Naive thymus-derived CD4-positive, alpha-beta T cell (primary cell): ENCODE data around the gene ZBTB33. TPM values are rescaled to one million over a fixed set of nuclear protein-coding genes. Genes with fewer than 3 reads are reported as not detected.

Experiments
- ATAC-seq: fragments of 150-1000 bp; cut with Tn5 transposase; 2 replicates; pipeline ENCODE4 v1.10.0; 2021; ENCODE audit warnings: mild to moderate bottlenecking, moderate library complexity
- CTCF ChIA-PET: fragments of 350-600 bp; sonication (Branson Sonifier 250); formaldehyde crosslinking; loops from one replicate; lab custom pipeline; 2021; ENCODE audit warnings: antibody characterized with exemption; lab: Charles Lee
- POLR2A ChIA-PET: fragments of 350-600 bp; sonication (Branson Sonifier 250); formaldehyde crosslinking; loops from one replicate; lab custom pipeline; 2021; ENCODE audit warnings: antibody characterized with exemption, inconsistent platforms; lab: Charles Lee
- DNase-seq, 9 donors: peaks; one replicate each; pipeline versions ENCODE4 v3.0.0 to v3.0.0-alpha.2; 2020 to 2022; ENCODE audit warnings: mixed read lengths in 1 of 9
- H3K27ac ChIP-seq: one replicate; pipeline ENCODE4 v1.7.0; 2013; ENCODE audit warnings: mild to moderate bottlenecking, low read depth, low read length, moderate library complexity
- H3K27me3 ChIP-seq, 2 donors: one replicate each; pipeline ENCODE4 v1.7.0; 2013; ENCODE audit warnings: low read length in 2 of 2, mild to moderate bottlenecking in 2 of 2, moderate library complexity in 2 of 2; ENCODE audit not compliant: control insufficient read depth in 2 of 2, insufficient read depth in 2 of 2
- H3K36me3 ChIP-seq, 3 experiments: 1 replicate in 2 of 3; 2 replicates in 1 of 3; pipeline ENCODE4 v1.7.0; 2013; ENCODE audit warnings: low read length in 3 of 3, mild to moderate bottlenecking in 3 of 3, moderate library complexity in 1 of 3; ENCODE audit not compliant: insufficient read depth in 3 of 3, control insufficient read depth in 2 of 3
- H3K4me1 ChIP-seq, 2 donors: one replicate each; pipeline ENCODE4 v1.7.0; 2013; ENCODE audit warnings: low read length in 2 of 2, mild to moderate bottlenecking in 2 of 2, moderate library complexity in 1 of 2; ENCODE audit not compliant: control insufficient read depth in 2 of 2, insufficient read depth in 2 of 2
- H3K4me3 ChIP-seq: 2 replicates; pipeline ENCODE4 v1.7.0; 2013; ENCODE audit warnings: mild to moderate bottlenecking, low read length
- H3K9me3 ChIP-seq, 3 experiments: 1 replicate in 2 of 3; 2 replicates in 1 of 3; pipeline ENCODE4 v1.7.0; 2013; ENCODE audit warnings: low read length in 3 of 3; ENCODE audit not compliant: control insufficient read depth in 2 of 3
- H3K27ac Mint-ChIP-seq, 9 donors: one replicate each; pipeline ENCODE4 v1.8.0; 2020 to 2022; ENCODE audit warnings: mixed read lengths in 9 of 9, mild to moderate bottlenecking in 8 of 9, moderate library complexity in 5 of 9, inconsistent platforms in 2 of 9
- H3K27me3 Mint-ChIP-seq, 5 donors: one replicate each; pipeline ENCODE4 v1.8.0; 2021 to 2022; ENCODE audit warnings: mixed read lengths in 5 of 5, mild to moderate bottlenecking in 1 of 5
- H3K36me3 Mint-ChIP-seq, 5 donors: one replicate each; pipeline ENCODE4 v1.8.0; 2020 to 2022; ENCODE audit warnings: mixed read lengths in 5 of 5, mild to moderate bottlenecking in 3 of 5, inconsistent platforms in 1 of 5
- H3K4me1 Mint-ChIP-seq, 7 donors: one replicate each; pipeline ENCODE4 v1.8.0; 2020 to 2022; ENCODE audit warnings: mixed read lengths in 7 of 7, mild to moderate bottlenecking in 3 of 7, inconsistent platforms in 1 of 7
- H3K4me3 Mint-ChIP-seq, 10 donors: one replicate each; pipeline ENCODE4 v1.8.0; 2020 to 2022; ENCODE audit warnings: mild to moderate bottlenecking in 10 of 10, mixed read lengths in 10 of 10, moderate library complexity in 6 of 10, inconsistent platforms in 2 of 10
- H3K9me3 Mint-ChIP-seq, 11 donors: one replicate each; pipeline ENCODE4 v1.8.0; 2020 to 2022; ENCODE audit warnings: mixed read lengths in 11 of 11, mild to moderate bottlenecking in 4 of 11, inconsistent platforms in 1 of 11, moderate library complexity in 1 of 11
- intact Hi-C, 2 donors: fragments of 100-400 bp; cut with micrococcal nuclease; formaldehyde crosslinking; loops; one replicate each; pipeline ENCODE4 v1.15.1; 2023
- polyA plus RNA-seq, 2 donors: library from polyadenylated mRNA; unstranded; fragments of 300-500 nt; fragmentation: Illumina TruSeq; gene quantifications; one replicate each; pipeline ENCODE4 v1.2.3, GENCODE V29; 2021
- total RNA-seq, 6 experiments: library from RNA in 5 of 6; stranded (reverse) in 5 of 6; gene quantifications; 1 replicate in 5 of 6; 2 replicates in 1 of 6; pipeline ENCODE4 v1.2.3 and lab custom pipeline; 2021 to 2026

ZBTB33 gene
- total and polyA plus RNA-seq, 7 experiments from 2014 or later, result 13.7 to 30.7 (median 24.6) TPM

DNA sequence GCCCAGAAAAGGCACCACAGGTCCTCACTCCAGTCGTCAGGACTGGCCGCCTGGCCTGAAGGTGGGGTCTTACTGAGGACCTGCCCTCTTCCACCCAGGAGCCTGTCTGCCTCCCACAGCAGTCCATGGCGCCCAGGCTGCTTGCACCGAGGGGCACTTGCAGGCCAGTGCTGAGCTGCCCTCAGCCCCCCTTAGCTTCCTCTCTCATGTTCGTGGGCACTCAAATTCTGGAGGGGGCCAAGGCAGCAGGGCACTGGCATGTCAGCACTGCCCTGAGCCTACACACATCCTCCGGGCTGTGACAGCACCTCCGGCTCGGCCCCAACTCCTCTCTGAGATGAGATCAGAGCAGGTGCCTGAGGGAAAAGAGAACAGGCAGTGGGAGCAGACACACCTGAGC lies 27.2 kb upstream of the ZBTB33 start:
- Mint-ChIP-seq H3K27ac (no peak overlapping the region), H3K36me3 (peaks cover 0 to 24% (median 5%) of the 10 kb centered on the region in 5 donors), H3K4me1 (no peaks in the 10 kb centered on the region), H3K27me3 (no peaks in the 10 kb centered on the region), H3K9me3 (no peaks in the 10 kb centered on the region), H3K4me3 (no peak overlapping the region)
- ChIA-PET POLR2A (no interaction called here), CTCF (interaction anchor here (0.8 kb wide), 1 partner anchor 10 kb away, joined by 3 read pairs; no protein-coding TSS in a partner anchor)
- no peaks in the 10 kb centered on the region for H3K4me1 ChIP-seq
- no peaks in the 10 kb centered on the region for H3K9me3 ChIP-seq
- H3K36me3 ChIP-seq, result peaks cover 0 to 6% (median 3%) of the 10 kb centered on the region in 3 experiments
- no peak overlapping the region for H3K4me3 ChIP-seq
- H3K27ac ChIP-seq, result no peak overlapping the region
- no peaks in the 10 kb centered on the region for H3K27me3 ChIP-seq
- intact Hi-C loops, result no loop called here
- DNase-seq (no peak), ATAC-seq (no peak)

DNA sequence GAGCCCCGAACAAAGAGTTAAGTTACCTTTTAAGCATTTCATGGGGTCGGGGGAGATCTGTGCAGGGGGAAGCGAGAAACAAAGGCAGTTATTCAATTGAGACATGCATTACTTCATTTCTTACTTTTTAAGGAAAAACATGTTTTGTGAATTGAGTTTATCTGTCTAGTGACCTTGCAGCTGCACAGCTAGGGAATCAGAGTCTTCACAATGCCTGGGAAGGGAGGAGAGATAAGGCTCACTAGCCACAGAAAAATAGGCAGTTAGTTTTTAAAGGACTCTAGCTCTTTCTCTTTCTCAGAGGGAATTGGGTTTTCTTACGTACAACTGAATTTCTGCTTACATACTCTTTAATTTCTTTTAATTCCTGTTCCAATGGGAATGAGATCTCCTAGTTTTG lies 26.2 kb upstream of the ZBTB33 start:
- CTCF ChIA-PET, result no interaction called here
- intact Hi-C loops, result no loop called here

DNA sequence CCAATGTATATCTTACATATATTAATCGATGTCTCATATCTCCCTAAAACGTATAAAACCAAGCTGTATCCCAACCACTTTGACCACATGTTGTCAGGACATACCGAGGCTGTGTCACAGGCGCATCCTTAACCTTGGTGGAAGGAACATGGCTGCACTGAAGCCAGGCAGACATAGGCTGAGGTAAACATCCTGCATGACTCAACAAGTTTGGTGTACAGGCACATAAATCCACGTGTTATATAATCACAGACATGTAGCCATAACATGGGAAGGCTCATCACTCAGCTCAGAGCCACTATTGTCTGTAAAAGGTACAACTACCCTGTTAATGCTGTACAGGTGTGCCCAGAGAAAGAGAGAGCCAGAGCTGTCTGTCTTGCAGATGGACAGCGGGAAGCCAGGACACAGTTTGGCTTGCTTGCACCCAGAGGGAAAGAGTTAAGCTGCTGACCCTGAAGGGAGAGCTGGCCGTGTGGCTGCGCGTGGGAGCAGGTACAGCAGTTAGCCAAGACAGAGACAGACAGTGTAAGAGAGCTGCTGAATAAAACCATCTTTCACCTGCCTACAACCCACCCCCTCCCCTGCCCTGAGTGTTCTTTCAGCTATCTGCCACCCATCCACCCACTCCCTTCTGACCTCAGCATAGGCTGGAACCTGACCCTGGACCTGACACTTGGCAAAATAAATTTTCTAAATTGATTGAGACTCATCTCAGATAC lies 22.3 kb upstream of the ZBTB33 start:
- Mint-ChIP-seq H3K4me3 (no peak overlapping the region), H3K9me3 (no peaks in the 10 kb centered on the region), H3K4me1 (peaks cover 0 to 4% (median 0%) of the 10 kb centered on the region in 7 donors), H3K27me3 (no peaks in the 10 kb centered on the region), H3K36me3 (peaks cover 0 to 11% (median 0%) of the 10 kb centered on the region in 5 donors), H3K27ac (no peak overlapping the region)
- Histone ChIP-seq H3K36me3 (peaks cover 0 to 6% (median 3%) of the 10 kb centered on the region in 3 experiments), H3K27me3 (no peaks in the 10 kb centered on the region), H3K4me1 (no peaks in the 10 kb centered on the region), H3K9me3 (no peaks in the 10 kb centered on the region), H3K27ac (no peak overlapping the region), H3K4me3 (no peak overlapping the region)
- intact Hi-C loops, result no loop called here
- ATAC-seq (no peak), DNase-seq (no peak)
- ChIA-PET POLR2A (interaction anchor here (1.3 kb wide), 1 partner anchor 41 kb away, joined by 4 read pairs; no protein-coding TSS in a partner anchor), CTCF (interaction anchor here (1.0 kb wide), 1 partner anchor 9 kb away, joined by 3 read pairs; no protein-coding TSS in a partner anchor)

More for the DNA sequence above, 26.2 kb upstream of the ZBTB33 start:
- Mint-ChIP-seq H3K27ac (no peak overlapping the region), H3K4me3 (no peak overlapping the region), H3K36me3 (peaks cover 0 to 20% (median 3%) of the 10 kb centered on the region in 5 donors), H3K9me3 (no peaks in the 10 kb centered on the region), H3K27me3 (no peaks in the 10 kb centered on the region), H3K4me1 (no peaks in the 10 kb centered on the region)
- no peak overlapping the region for H3K27ac ChIP-seq
- no peaks in the 10 kb centered on the region for H3K4me1 ChIP-seq
- H3K27me3 ChIP-seq, result no peaks in the 10 kb centered on the region
- ATAC-seq, result no peak
- H3K4me3 ChIP-seq, result no peak overlapping the region
- POLR2A ChIA-PET, result no interaction called here
- no peak for DNase-seq
- no peaks in the 10 kb centered on the region for H3K9me3 ChIP-seq
- H3K36me3 ChIP-seq, result peaks cover 0 to 6% (median 3%) of the 10 kb centered on the region in 3 experiments

DNA sequence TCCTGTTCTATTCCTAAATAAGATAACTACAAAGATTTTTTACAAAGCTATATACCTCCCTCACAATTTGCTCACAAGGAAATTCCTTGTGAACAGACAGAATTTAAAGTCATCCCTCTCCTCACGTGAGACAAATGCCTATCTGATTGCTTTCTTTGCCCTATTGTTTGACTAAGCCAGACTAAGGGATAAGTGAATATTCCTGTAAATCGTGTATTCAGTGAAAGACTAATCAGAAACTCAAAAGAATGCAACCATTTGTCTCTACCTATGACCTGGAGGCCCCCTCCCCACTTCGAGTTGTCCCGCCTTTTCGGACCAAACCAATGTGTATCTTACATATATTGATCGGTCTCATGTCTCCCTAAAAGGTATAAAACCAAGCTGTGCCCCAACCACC lies 15.3 kb upstream of the ZBTB33 start:
- Mint-ChIP-seq H3K36me3 (peaks cover 0 to 11% (median 5%) of the 10 kb centered on the region in 5 donors), H3K4me3 (no peak overlapping the region), H3K27ac (no peak overlapping the region), H3K27me3 (no peaks in the 10 kb centered on the region), H3K4me1 (peaks cover 0 to under 1% (median 0%) of the 10 kb centered on the region in 7 donors), H3K9me3 (no peaks in the 10 kb centered on the region)
- Histone ChIP-seq H3K9me3 (no peaks in the 10 kb centered on the region), H3K27me3 (no peaks in the 10 kb centered on the region), H3K36me3 (peaks cover 0 to 13% (median 0%) of the 10 kb centered on the region in 3 experiments), H3K4me1 (no peaks in the 10 kb centered on the region), H3K4me3 (no peak overlapping the region), H3K27ac (no peak overlapping the region)
- ChIA-PET CTCF (interaction anchor here (0.7 kb wide), 1 partner anchor 302 kb away, joined by 4 read pairs; no protein-coding TSS in a partner anchor), POLR2A (interaction anchor here (0.7 kb wide), 1 partner anchor 86 kb away, joined by 4 read pairs; no protein-coding TSS in a partner anchor)
- ATAC-seq (no peak), DNase-seq (no peak)
- intact Hi-C loops, result no loop called here

DNA sequence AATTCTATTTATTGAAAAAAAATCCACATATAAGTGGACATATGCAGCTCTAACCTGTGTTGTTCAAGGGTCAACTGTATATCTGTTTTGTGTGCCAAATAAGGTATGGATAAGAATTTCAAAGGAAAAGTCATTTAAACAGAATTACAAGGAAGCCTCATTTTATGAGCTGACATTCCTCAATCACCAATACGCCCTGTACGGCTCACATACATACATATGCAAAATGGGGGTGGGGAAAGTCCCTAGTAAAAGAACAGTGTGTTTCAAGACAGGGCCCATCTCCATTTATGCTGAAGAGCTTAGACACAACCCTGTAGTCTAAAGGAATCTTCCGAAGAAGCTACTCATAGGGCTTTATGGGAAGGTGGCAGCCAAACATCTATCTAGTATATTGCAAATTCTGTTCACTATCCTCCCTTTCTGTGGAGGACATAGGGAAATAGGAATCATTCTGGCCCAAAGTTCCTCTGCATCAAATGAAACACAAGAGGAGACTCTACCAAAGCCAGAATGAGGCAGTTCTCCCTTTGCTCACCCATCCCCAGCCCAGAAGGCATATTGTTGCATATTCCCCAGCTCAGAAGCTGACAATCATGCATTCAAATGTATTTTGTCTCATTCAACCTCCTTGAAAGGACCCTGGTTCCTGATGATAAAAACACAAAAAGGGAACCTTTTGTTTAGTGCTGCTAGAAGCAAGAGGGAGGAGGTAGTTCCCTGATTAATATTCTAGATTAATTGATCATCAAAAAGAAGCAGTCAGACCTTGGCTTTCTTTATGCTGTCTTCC lies 13.7 kb upstream of the ZBTB33 start:
- DNase-seq (no peak), ATAC-seq (no peak)
- intact Hi-C loops, result no loop called here
- H3K36me3 Mint-ChIP-seq, result peaks cover 0 to 11% (median 5%) of the 10 kb centered on the region in 5 donors
- Histone ChIP-seq H3K27me3 (no peaks in the 10 kb centered on the region), H3K4me3 (no peak overlapping the region), H3K36me3 (peaks cover 0 to 13% (median 0%) of the 10 kb centered on the region in 3 experiments), H3K27ac (no peak overlapping the region), H3K4me1 (no peaks in the 10 kb centered on the region), H3K9me3 (no peaks in the 10 kb centered on the region)
- H3K4me3 Mint-ChIP-seq, result no peak overlapping the region
- no peaks in the 10 kb centered on the region for H3K9me3 Mint-ChIP-seq
- no peaks in the 10 kb centered on the region for H3K27me3 Mint-ChIP-seq
- H3K4me1 Mint-ChIP-seq, result peaks cover 0 to 7% (median 2%) of the 10 kb centered on the region in 7 donors
- H3K27ac Mint-ChIP-seq, result no peak overlapping the region
- CTCF ChIA-PET, result no interaction called here
- POLR2A ChIA-PET, result interaction anchor here (0.6 kb wide), 1 partner anchor 22 kb away, joined by 3 read pairs; no protein-coding TSS in a partner anchor

DNA sequence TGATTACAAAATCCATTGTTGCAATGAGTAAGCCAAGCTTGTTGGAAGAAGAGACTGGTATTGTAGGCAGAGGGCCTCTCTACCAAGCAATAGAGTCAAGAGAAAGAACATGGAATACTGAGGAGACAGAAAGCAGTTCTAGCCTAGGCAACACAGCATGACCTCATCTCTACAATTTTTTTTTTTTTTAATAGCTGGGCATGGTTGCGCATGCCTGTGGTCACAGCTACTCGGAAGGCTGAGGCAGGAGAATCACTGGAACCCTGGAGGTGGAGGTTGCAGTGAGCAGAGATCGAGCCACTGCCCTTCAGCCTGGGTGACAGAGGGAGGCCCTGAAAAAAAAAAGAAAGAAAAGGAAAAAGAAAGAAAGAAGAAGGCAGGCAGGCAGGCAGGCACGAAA lies 11.7 kb upstream of the ZBTB33 start:
- Mint-ChIP-seq H3K4me1 (peaks cover under 1 to 23% (median 16%) of the 10 kb centered on the region in 7 donors), H3K27me3 (no peaks in the 10 kb centered on the region), H3K36me3 (peaks cover 0 to 11% (median 5%) of the 10 kb centered on the region in 5 donors), H3K4me3 (no peak overlapping the region), H3K27ac (peak overlapping the region in 2 of 9 donors; percentile 5 to 44), H3K9me3 (no peaks in the 10 kb centered on the region)
- DNase-seq, result no peak
- H3K27me3 ChIP-seq, result no peaks in the 10 kb centered on the region
- no peak overlapping the region for H3K27ac ChIP-seq
- POLR2A ChIA-PET, result no interaction called here
- peaks cover 0 to 13% (median 0%) of the 10 kb centered on the region in 3 experiments for H3K36me3 ChIP-seq
- intact Hi-C loops, result no loop called here
- CTCF ChIA-PET, result no interaction called here
- peaks cover 3 to 4% of the 10 kb centered on the region in 2 donors for H3K4me1 ChIP-seq
- H3K4me3 ChIP-seq, result no peak overlapping the region
- ATAC-seq, result no peak
- H3K9me3 ChIP-seq, result no peaks in the 10 kb centered on the region
